ENCODE measurements around the gene GXYLT1.
"Not testable (repeated sequence)": the region's sequence is repeated elsewhere in the genome, so short reads cannot be mapped to it uniquely, and the experiment has no call there.

GXYLT1 gene

GRCh38 chr12:42091769-42092168 lies 52.9 kb downstream of the GXYLT1 start:
- no peak for DNase-seq

GRCh38 chr12:42090899-42091298 lies 53.8 kb downstream of the GXYLT1 start:
- DNase-seq: no peak

GRCh38 chr12:42086031-42086430 lies 58.6 kb downstream of the GXYLT1 start:
- DNase-seq: no peak

- no peak for DNase-seq
Observed at GRCh38 chr12:42085594-42085993, 59.1 kb downstream of the GXYLT1 start.

GRCh38 chr12:42084522-42084921 lies 60.2 kb downstream of the GXYLT1 start:
- DNase-seq: no peak

- DNase-seq: no peak
Observed at GRCh38 chr12:42076976-42077375, 67.7 kb downstream of the GXYLT1 start.

- no peak for DNase-seq
Observed at GRCh38 chr12:42070036-42070435, 74.6 kb downstream of the GXYLT1 start.

- DNase-seq: no peak
Observed at GRCh38 chr12:42059127-42059526, 85.5 kb downstream of the GXYLT1 start.

GRCh38 chr12:42056130-42056529 lies 88.5 kb downstream of the GXYLT1 start:
- peak; percentile 82 to 85 for DNase-seq

- no peak for DNase-seq
Observed at GRCh38 chr12:42053456-42053855, 91.2 kb downstream of the GXYLT1 start.

- DNase-seq: not testable (repeated sequence)
Observed at GRCh38 chr12:42048980-42049379, 95.7 kb downstream of the GXYLT1 start.

GRCh38 chr12:42039577-42039976 lies 105.1 kb downstream of the GXYLT1 start:
- DNase-seq: no peak

- peak in 1 of 2 donors; percentile 55 for DNase-seq
Observed at GRCh38 chr12:42039176-42039575, 105.5 kb downstream of the GXYLT1 start.

- no peak for DNase-seq
Observed at GRCh38 chr12:42031847-42032564, 112.7 kb downstream of the GXYLT1 start.
